T-helper 9 cell (primary cell): ENCODE data around the gene ARID3C.

ENCODE experiments used
- DNase-seq: peaks from one replicate; pipeline ENCODE4 v3.0.0-alpha.2; 2020
- total RNA-seq, 2 donors: gene quantifications; one replicate each; lab custom pipeline; 2026; lab: John Stamatoyannopoulos, UW

Gene ARID3C, protein sequence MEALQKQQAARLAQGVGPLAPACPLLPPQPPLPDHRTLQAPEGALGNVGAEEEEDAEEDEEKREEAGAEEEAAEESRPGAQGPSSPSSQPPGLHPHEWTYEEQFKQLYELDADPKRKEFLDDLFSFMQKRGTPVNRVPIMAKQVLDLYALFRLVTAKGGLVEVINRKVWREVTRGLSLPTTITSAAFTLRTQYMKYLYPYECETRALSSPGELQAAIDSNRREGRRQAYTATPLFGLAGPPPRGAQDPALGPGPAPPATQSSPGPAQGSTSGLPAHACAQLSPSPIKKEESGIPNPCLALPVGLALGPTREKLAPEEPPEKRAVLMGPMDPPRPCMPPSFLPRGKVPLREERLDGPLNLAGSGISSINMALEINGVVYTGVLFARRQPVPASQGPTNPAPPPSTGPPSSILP
- 0 reads per million in 2 donors for total RNA-seq

DNA sequence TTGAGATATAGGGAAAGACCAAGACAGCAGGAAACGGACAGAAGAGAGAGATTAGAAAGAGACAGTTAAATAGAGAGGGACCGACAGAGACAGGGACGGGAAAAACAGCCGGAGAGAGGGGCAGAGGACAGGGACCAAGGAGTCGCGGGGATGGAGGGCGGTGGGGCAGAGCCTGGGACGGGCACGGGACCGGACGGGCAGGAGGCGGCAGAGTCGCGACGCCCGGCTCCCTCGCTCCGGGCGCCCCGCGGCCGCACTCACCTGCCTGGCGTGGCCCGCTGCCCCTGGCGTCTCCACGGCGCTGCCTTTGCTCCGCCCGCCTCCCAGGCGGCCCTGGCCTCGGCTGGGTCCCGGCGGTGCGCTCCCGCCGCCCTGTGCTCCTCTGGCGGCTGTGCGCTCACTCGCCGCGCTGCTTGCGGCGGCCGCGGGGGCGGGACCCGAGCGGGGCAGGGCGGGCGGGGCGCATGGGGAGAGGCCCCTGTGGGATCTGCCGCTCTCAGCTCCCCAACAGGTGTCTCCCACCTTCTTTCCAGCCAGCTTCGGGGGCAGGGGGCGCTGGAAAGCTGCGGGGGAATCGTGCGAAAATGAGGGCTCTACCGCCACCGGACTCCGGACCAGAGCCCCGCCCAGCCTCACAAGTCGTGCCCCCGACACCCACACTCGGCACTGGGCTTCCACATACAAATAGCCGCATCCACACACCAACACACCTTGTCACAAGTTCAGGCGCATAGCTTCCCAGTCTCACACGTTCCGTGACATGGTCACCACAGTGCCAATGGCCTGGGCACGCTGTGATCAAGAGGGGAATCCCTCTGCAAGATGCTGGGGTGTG, at the start of gene ARID3C:
Gene ARID3C (minus strand): TSS at position 411 of the 835 bp plus-strand sequence. CDS start 1,052 bp downstream, outside the sequence.
- DNase-seq = peak; percentile 40

DNA sequence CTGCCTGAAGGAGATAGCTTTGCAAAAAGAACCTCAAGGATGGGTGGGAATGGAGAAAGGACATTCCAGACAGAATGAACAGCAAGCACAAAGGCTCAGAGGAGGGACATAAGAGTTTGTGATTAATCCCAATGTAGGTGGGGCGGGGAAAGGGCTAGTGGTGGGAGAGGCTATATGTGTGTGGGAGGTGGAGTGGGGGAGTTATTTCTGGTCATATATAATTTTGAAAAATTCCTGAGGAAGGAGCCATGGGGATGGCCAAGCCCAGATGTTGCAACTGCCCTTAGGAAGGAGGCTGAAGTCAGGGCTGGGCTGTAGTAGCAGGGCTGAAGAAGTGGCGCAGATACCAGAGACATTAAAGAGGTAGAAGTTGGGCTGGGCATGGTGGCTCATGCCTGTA, 47.0 kb upstream of the ARID3C start:
- DNase-seq = no peak

DNA sequence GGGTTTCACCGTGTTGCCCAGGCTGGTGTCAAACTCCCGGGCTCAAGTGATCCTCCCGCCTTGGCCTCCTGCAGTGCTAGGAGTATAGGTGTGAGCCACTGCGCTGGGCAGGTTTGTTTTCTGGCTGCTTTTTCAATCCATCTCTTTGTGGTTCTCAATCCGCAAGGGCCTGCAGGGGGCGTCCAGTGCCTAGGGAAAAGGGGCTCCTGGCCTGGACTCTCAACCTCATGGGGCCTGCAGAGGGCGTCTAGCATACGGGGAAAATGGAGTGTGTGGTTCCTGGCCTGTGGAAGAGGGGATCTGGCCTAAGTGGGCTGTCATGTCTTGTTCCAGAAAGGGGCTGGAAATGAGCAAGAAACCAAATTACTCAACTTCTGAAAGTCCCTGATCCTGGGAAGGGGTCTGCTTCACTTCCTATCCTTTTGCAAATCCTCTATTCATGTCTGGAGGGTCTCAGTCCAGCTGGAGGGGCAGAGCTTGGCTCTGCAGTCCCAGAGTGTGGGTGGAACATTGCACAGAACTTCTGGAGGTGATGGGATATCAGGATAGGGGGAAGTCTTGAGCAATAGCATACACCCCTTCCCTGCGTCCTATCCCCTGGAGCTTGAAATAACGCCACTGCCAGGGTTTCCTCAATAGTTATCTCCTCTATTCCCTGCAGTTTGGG, 46.3 kb upstream of the ARID3C start:
- peak; percentile 32 for DNase-seq

DNA sequence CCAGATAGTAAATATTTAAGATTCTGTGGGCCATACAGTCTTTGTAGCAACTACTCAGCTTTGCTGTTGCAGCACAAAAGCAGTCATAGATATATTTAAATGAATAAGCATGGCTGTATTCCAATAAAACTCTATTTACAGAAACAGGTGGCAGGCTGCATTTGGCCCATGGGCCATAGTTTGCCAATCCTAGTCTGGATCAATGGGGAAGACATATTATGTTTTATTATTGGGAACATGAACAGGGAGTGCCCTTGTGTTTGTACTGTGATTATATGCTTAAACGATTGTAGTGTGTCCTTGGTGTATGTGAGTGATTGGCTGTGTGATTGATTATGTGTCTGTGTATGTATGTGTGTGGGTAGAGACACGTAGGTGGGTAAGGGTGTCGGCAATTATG, 45.6 kb upstream of the ARID3C start:
- DNase-seq = no peak

DNA sequence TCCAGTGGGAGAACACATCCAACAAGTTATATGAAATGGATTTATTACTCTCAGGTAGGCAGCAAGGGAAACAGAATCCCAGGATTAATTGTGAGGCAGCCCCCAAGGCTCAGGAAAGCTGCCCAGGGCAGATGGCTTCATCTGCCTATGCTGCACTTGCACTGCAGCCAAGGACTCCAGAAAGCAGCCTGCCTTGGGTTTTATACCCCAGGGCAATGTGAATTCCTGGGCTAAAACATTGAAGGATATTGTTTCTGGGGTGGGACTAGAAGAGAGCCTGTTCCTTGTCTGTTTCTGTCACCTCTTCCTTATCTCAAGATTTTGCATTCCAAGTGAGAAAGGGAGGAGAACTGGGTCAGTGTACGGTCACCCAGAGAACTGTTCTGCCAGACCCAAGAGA, 42.4 kb upstream of the ARID3C start:
- DNase-seq = no peak

DNA sequence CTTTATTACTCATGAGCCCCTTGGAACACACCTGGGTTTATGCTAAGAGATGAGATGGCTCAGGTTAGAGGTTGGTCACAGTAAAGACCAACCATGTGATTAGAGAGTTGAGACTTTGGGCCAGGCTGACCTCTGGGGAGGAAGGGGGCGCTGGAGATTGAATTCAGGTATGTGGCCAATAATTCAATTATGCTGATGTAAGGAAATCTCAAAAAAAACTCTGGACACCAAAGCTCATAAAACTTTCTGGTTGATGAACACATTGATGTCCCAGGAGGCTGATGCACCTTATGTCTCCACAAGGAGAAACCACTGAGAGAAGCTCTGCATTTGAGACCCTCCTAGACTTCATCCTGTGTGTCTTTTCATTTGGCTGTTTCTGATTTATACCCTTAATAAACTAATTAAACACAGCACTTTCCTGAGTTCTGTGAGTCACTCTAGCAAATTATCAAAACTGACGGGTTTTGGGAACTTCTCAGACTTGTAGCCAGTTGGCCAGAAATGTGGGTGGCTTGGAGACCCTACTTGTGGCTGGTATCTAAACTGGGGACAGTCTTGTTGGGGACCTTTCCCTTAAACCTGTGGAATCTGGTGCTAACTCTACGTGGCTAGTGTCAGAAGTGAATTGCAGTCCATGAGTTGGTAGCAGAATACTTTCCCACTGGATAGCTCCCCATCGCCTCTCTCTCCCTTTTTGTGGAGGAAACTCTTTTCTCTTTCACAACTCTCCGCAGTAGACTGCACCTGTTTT, 41.1 kb upstream of the ARID3C start:
- DNase-seq = no peak

DNA sequence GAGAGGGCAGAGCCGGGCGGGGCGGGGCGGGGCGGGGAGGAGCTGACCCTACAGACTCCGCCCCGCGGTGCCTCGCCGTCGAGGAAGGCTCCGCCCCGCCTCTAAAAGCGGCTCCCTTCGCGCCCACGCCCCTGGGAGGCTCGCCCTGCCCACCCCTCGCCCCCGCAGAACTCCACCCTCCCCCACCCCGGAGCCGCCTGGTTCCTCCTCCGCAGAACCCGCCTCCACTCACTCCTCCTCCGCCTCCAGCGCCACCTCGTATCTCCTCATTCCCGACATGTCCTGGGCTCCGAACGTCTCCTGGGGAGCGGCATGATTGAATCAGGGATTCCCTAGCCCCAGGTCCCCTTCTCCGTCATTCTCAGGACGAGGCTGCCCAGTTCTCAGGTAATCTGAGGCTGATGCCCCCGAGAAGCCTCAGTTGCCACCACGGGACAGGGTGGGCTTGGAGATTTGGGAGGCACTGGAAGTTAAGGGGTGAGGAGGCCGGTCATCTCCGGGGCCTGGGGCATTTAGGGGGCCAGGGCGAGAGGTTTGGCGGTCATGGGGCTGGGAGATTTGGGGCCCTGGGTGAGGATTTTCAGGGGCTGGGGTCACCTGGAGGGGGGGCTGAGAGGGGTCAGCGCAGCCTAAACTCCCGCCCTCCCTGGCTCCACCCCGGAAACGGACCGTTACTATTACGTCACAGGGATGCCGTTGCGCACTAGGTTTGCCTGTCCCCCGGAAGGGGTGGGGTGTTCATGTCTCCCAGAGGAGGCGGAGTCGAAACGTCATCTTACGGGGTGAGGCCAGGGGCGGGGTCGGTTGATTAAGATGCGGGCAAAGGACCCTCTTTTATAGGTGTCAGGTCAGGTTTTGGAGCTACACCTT, 36.8 kb upstream of the ARID3C start:
- DNase-seq = peak; percentile 88

DNA sequence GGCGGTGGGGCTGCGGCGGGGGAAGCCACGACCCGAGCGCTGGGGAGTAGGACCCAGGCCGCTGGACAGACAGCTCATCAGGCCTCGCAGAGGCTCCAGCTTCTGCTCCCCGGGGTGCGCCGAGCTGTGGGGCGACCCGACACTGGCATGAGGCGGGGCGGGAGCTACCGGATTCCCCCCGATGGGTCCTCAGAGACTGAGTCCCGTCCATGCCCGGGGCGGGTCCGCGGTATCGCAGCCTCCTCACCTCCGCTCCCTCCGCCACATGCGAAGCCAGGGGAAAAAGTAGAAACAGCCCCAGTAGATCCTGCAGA, 36.2 kb upstream of the ARID3C start:
- DNase-seq = no peak

DNA sequence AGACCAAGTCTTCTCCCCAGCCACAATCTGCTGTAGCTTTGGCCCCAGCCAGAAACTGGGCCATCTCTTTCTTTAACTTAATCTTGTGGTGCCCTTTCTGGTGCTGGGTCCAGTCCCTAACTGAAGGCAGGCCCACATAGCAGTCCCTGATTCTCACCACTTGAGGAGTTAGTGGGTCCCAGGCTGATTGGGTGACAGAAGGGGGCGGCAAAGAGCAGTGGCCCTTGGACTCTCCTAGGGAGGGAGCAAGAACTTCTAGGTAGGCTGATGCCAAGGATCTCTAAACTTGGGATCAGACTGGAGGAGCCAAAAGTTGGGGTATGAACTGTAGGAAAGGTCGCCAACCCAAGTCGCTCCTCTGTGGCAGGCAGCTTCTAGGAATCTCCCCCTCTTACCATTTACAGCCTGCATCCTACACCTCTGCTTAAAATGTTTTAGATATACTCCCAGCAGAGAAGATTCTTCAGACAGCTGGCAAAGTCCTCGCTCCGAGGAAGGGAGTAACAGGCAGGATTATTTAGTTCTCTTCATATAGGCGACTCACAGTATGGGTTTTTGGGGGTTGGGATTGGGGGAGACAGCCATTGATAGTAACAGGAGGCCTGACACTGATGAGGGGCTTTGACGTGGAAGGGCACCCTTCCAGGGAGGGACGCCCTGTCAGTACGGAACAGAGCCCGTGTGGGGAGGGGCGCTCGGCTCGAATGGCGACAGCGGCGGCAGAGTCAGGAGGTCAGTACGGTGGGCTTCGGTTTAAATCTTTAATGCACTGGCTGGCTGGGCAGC, 35.6 kb upstream of the ARID3C start:
- peak; percentile 69 for DNase-seq

DNA sequence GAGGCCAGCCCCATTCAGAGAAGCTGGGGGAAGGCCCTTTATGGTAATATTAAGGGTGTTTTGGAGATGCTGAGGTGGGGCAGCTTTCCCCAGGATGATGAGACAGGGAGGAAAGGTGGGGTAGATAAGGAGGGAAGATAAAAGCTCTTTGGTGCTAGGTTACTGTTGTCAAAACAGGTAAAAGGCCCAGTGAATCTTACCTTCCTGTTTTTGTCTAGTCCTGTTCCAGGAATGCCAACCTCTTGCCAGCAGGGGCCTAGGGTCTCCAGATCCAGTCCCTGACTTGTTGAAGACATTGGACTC, 34.4 kb upstream of the ARID3C start:
- peak; percentile 16 for DNase-seq

DNA sequence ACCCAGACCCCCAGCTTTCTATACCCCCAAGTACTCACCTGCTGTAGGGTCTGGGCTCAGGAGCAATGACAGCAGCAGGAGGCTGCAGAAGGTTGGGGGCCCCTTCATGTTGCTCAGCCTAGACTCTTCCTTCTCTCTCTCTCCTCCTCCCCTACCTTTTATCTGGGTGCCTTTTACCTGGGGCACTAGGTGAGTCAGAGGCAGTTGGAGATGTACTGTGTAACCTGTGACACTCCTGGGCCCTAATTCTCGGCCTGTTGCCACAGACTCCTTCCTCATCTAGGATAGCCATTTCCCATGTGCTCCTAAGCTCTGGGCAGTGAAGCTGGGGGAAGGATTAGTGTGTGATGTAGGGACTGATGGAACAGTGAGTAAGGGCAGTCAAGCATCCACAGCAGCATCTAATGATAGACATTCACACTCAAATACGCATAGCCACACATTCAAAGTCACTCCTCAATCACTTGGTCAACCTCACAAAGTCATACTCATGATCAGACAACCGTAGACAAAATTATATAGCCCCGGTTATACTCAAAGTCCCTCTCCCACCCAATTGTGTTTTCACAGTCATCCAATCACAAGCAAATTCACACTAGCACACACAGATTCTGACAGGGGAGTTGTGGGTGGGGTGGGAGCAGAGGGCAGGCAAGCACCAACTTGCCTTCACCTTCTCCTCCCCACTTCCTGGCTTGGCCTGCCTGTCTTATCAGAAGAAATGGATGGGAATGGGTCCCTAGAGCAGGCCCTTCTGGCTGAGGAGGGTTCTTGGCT, 33.8 kb upstream of the ARID3C start, which contains the start of gene CCL27:
Gene CCL27 (minus strand): TSS at position 132 of the 777 bp plus-strand sequence. CDS start 24 bp downstream, at position 108.
- no peak for DNase-seq

DNA sequence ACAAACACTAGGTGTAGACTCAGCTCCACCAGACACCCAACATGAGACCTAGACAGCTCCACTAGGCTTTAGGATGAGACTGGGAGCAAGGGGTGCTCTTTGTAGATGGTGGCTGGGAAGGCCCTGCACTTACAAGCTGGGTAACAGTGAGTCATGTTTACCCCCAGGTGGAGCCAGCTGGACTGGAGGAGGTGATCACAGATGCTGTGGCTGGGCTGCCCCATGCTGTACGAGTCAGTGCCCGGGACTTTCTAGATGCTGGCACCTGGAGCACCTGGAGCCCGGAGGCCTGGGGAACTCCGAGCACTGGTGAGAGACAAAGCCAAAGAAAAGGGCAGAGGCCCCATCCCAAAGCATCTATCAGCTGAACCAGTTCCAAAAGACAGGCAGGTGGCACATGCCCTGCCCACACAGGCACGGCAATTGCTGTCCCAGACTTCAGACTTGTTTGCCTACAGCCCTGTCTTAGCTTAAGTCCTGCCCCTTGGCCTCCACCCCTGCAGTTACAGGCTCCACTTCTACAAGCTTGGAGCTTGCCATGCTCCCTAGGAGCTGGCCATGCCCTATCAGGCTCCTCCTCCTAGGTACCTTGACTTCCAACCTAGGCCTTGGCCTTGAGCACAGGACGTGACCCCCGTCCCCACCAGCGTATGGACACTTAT, 30.9 kb upstream of the ARID3C start:
- DNase-seq = no peak

DNA sequence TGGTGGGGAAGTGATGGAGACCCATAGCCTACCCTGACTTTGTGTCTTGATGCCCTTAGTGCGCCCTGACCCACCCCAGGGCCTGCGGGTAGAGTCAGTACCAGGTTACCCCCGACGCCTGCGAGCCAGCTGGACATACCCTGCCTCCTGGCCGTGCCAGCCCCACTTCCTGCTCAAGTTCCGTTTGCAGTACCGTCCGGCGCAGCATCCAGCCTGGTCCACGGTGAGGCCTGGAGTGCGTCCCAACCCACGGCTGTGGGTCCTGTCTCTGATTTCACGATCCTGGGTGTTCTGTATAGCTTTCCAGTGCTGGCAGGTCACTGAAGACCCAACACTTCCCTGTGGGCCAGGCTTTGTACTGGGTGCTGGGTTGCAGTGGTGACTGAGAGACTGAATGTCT, 29.6 kb upstream of the ARID3C start:
- no peak for DNase-seq

DNA sequence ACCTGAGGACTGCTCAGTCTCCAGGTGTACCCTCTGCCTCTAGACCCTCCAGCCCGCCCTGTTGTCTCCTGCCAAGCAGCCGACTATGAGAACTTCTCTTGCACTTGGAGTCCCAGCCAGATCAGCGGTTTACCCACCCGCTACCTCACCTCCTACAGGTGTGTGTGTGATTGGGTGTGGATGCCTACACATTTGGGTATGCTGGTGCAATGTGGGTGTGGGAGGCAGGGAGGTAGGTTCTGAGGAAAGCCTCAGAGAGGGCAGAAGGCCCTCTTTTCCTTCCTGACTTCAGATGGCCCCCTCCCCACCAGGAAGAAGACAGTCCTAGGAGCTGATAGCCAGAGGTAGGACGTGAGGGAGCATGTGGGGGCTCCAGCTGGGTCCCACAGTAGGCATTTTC, 28.1 kb upstream of the ARID3C start:
- DNase-seq = no peak

DNA sequence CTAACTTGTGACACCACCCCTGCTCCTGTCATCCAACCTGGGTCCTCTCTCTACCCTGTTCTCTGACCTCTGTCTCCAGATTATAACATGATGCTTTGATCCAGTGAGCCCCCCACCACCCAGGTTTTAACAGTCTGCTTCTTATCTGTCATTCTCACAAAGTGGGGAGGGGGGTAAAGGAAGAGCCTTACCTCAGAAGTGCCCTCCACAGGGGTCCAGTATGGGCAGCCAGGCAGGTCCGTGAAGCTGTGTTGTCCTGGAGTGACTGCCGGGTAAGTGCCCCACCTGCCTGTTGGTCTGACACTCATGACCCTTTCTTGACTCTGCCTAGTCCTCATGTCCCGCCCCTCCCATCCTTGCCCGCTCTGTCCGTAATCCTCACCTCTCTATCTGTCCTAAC, 26.5 kb upstream of the ARID3C start:
- no peak for DNase-seq

DNA sequence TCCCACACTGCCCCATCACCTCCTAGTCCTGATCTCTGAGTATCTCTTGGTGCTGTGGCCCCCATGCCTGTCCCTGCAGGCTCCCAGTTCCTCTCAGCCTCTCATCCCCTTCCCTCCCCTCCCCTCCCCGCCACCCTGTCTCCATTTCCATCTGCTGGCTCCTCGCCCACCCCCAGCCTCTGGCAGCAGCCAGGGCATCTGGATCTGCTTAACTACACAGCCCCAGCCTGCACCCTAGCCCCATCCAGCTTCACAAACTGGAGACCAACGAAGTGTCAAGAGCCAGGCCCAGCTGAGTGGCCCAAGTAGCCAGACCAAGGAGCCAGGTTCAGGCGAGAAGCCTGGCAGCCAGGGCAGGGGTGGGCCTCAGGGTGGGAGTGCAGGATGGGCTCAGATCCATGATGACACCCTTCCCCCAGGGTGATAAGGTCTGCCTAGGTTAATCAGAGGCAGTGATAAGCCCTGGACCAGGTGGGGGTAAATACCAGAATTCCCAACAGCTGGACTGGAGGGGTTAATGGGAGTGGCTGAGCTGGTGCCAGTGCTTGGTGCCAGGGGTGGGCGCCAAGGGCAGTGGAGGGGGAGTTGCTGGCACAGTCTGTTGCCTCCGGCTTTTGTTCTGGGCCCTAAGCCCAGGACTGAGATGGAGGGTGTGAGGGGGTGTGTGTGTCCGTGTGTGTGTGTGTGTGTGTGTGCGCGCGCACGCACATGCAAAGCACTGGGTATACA, 25.6 kb upstream of the ARID3C start:
- DNase-seq = no peak

DNA sequence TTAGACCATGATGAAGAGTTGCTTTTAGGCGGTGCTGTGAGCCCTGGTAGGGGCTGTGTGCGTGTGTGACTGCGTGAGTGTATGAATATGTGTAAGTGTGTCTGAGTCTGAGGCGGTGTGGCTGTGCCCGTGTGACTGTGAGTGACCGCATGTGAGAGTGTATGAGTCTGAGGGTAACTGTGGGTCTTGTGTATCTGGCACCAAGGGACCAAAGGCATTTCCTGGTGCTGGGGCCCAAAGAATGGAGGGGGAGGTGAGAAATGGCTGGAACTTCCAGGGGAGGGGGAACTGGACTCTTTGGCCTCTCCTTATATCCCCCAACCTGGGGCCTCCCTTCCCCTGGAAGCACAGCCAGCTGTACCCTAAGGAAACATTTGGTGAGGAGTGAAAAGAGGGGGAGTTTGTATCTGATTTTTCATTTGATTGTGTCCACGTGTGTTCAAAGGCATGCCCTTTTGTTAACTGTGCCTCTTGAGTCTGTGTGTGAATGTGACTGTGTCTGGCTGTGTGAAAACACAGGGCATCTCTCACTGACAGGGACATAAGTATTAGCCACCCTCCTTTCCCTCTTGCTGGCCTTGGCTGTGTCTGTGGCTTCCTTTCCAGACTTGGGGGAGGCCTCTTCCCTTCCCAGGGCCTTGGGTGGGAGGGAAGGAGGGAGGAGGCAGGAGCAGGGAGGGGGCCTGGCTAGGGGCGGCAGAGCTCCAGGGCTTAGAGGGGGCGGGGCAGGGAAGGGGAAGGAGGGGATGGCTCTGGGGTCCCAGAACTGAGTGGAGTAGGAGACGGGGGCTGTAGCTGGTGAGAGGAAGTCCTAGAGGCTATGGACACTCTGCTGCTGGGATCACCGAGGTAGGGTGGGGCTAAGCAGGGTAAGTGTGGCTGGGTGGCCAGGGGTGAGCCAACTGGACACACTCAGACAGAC, 24.5 kb upstream of the ARID3C start:
- no peak for DNase-seq

DNA sequence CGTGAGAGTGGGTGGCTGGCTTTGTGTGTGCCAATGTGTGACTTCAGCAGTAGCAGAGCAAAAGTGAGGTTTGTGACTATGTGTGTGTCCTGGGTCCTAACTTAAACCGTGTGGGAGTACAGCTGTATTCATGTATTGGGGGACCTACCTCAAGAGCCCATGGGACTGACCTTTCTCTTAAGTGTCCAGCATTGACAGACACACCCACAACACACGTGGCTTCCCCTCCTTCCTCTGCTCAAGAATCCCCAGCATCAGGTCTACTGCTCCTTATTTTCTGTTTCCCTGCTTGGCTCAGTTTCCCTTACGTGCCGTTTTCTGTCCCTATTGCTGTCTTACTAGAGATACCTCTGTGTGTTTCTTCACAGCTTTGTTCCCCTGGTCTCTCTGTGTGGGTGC, 23.7 kb upstream of the ARID3C start:
- DNase-seq = no peak
